Measurements from ENCODE around the gene SSRP1. TPM values are rescaled to one million over a fixed set of nuclear protein-coding genes. Genes with fewer than 3 reads are reported as not detected.

The SSRP1 gene
- total RNA-seq, 4 donors from 2014 or later: 70.0 to 86.5 (median 78.1) TPM

DNA sequence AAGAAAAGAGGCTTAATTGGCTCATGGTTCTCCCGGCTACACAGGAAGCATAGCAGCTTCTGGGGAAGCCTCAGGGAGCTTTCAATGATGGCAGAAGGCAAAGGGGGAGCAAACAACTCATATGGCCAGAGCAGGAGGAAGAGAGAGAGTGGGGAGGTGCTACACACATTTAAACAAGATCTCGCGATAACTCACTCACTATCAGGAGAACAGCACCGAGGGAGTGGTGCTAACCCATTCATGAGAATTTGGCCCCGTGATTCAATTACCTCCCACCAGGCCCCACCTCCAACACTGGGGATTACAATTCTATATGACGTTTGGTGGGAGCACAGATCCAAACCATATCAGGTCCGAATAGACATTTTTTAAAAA lies 57.0 kb downstream of the SSRP1 start:
- intact Hi-C loops (cut with DNase I): no loop called here
- H3K4me3 ChIP-seq (replicated peaks in 1 of 3): no peak overlapping the region
- H3K27me3 ChIP-seq: no peaks in the 10 kb centered on the region
- WGBS, 2 donors: 88 to 90% methylated on average over 7 of the region's 7 CpGs
- peaks cover 0 to 5% of the 10 kb centered on the region in 2 donors for H3K4me1 ChIP-seq
- DNase-seq: no peak
- TF ChIP-seq, protein P1, sequence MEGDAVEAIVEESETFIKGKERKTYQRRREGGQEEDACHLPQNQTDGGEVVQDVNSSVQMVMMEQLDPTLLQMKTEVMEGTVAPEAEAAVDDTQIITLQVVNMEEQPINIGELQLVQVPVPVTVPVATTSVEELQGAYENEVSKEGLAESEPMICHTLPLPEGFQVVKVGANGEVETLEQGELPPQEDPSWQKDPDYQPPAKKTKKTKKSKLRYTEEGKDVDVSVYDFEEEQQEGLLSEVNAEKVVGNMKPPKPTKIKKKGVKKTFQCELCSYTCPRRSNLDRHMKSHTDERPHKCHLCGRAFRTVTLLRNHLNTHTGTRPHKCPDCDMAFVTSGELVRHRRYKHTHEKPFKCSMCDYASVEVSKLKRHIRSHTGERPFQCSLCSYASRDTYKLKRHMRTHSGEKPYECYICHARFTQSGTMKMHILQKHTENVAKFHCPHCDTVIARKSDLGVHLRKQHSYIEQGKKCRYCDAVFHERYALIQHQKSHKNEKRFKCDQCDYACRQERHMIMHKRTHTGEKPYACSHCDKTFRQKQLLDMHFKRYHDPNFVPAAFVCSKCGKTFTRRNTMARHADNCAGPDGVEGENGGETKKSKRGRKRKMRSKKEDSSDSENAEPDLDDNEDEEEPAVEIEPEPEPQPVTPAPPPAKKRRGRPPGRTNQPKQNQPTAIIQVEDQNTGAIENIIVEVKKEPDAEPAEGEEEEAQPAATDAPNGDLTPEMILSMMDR (IDR thresholded peaks at IDR 0.05): no peak
- H3K9me3 ChIP-seq: no peaks in the 10 kb centered on the region
- no peaks in the 10 kb centered on the region for H3K36me3 ChIP-seq
- H3K27ac ChIP-seq: no peak overlapping the region

DNA sequence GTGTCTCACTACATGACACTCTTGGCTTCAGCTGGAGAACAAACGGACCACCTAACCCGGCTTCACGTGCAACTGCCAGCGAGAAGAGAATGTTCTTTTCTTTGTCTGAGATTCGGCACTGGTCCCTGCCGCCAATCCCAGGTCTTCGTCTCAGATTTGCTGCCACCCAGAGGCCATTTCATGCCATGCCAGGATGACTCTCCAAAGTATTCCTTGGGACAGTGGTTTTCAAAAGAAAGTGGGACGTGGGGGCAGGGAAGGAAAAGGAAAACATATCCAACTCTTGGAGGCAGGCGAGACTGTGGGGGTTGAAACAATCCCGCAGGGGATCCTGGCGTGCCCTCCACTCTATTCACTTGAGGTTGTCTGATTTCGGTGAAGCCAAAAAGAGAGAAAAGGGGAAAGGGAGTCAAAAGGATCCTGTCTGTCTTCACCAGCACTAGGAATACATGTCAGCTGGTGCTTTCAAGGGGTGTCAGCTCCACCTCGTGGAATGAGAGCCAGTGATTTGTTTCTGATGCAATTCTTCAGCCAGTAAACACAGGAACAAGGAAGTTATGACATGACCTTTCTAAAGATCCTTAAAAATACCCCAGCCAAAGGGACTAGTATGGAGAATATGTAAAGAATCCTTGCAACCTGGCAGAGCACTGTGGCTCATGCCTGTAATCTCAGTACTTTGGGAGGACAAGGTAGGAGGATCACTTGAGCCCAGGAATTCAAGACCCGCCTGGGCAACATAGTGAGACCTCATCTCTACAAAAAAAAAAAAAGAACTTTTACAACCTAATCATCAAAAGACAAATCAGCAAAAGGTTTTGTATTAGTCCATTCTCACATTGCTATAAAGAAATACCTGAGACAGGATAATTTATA lies 57.6 kb downstream of the SSRP1 start:
- intact Hi-C loops (cut with DNase I): no loop called here
- TF ChIP-seq, protein P1 (IDR thresholded peaks at IDR 0.05): peak; percentile 60 to 89 (median 73)
- TF ChIP-seq POLR2A (IDR thresholded peaks at IDR 0.05): no peak
- WGBS, 2 donors: 10 to 11% methylated on average over 14 of the region's 14 CpGs
- Histone ChIP-seq H3K9me3 (no peaks in the 10 kb centered on the region), H3K27me3 (no peaks in the 10 kb centered on the region), H3K36me3 (no peaks in the 10 kb centered on the region), H3K4me3 (replicated peaks in 1 of 3) (no peak overlapping the region), H3K4me1 (peaks cover 0 to 5% of the 10 kb centered on the region in 2 donors), H3K27ac (peak overlapping the region in 1 of 3 donors; percentile 43)
- peak; percentile 76 to 80 for DNase-seq

DNA sequence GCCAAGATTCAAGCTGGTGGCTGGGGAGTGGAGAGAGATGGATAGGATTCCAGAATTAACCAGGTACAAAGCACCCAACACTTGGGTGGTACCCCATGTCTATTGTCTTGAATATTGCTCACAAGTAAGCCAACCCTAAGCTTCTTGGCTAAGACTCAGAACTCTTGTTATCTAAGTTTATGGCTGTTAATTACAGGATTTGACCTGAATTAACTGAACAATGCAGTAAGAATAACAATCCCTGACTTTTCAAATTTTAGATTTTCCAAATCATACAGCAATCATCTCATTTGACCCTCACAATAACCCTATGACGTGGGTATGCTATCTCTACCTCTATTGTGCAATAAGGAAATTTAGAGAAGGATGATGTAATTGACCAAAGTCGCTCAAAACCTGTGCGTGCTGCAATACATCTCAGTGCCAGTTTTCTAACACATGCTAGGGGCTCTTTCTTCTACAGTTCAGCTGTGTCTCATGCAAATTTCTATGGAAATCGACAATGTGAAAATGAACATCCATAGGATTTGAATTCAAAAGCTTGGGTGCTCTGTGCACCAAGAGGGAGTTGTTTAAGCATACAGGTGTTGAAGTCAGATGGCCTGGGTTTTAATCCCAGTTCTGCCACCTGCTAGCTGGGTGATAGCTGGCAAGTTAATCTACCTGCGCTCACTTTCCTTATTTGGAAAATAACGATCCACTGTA lies 58.6 kb downstream of the SSRP1 start:
- no peak overlapping the region for H3K4me3 ChIP-seq (replicated peaks in 1 of 3)
- intact Hi-C loops (cut with DNase I): no loop called here

DNA sequence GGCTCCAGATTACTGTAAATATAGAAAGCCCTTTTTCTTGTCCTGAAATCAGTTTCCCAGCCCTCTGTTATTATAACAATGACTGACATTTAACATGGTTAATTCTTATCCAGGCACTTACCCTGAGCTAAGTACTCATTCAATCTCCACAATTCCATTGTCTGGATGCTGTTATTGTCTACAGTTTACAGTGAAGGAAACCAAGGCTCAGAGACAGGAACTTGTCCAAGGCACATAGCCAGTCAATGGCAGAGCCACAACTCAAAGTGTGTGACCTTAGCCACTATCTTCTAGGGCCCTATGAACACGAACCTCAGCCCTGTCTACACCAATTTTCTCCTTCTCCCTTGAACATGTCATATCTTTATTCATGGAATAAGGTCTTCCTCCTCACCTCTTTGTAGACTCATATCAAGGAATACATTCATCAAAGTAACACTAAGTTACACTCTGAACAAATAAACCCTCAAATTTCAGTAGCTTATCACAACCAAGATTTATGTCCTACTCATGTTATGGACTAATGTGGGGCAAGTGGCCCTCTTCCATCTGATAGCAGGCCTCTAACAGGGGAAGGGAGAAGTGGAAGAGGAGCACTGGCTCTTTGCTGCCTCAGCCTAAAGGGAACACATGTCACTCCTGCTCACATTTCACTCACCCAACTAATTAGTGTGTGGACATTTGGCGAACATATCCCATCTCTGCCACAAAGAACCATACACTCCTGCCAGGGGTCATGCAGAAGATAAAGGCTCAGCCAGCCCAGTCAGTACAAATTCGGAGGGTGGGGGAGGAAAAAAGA lies 59.3 kb downstream of the SSRP1 start:
- intact Hi-C loops (cut with DNase I): no loop called here
- H3K4me3 ChIP-seq (replicated peaks in 1 of 3): no peak overlapping the region
- WGBS, 2 donors: 79 to 87% methylated on average over 3 of the region's 3 CpGs
- H3K36me3 ChIP-seq: no peaks in the 10 kb centered on the region
- no peak overlapping the region for H3K27ac ChIP-seq
- DNase-seq: no peak
- TF ChIP-seq, protein P1 (IDR thresholded peaks at IDR 0.05): no peak
- no peak for TF ChIP-seq POLR2A (IDR thresholded peaks at IDR 0.05)
- no peaks in the 10 kb centered on the region for H3K9me3 ChIP-seq
- no peaks in the 10 kb centered on the region for H3K27me3 ChIP-seq
- peaks cover 0 to 5% of the 10 kb centered on the region in 2 donors for H3K4me1 ChIP-seq

More for the DNA sequence above, 58.6 kb downstream of the SSRP1 start:
- no peaks in the 10 kb centered on the region for H3K36me3 ChIP-seq
- TF ChIP-seq, protein P1 (IDR thresholded peaks at IDR 0.05): no peak
- TF ChIP-seq POLR2A (IDR thresholded peaks at IDR 0.05): no peak
- peaks cover 0 to 5% of the 10 kb centered on the region in 2 donors for H3K4me1 ChIP-seq
- H3K9me3 ChIP-seq: no peaks in the 10 kb centered on the region
- 72 to 73% methylated on average over 6 of the region's 6 CpGs for WGBS, 2 donors
- no peak for DNase-seq
- peak overlapping the region in 1 of 3 donors; percentile 43 for H3K27ac ChIP-seq
- H3K27me3 ChIP-seq: no peaks in the 10 kb centered on the region

Other genes with a start within 250 kb of the SSRP1 start
- gene LRRC55, start 153.9 kb downstream of the SSRP1 start, total RNA-seq: under 1 TPM in 2 of 4 donors, not detected in 2; 0.11 to 0.29 TPM
- 1 to 10 TPM; 4.4 to 6.1 (median 4.8) TPM for gene APLNR, start 98.6 kb downstream of the SSRP1 start, total RNA-seq
- 100 to 1,000 TPM in 1 of 4 donors, 10 to 100 TPM in 3; 52.3 to 106 (median 85.2) TPM for gene TNKS1BP1, start 10.9 kb downstream of the SSRP1 start, total RNA-seq
- not detected for gene P2RX3, start 2.5 kb upstream of the SSRP1 start, total RNA-seq
- not detected for gene PRG3, start 45.3 kb upstream of the SSRP1 start, total RNA-seq
- under 1 TPM in 3 of 4 donors, not detected in 1; 0.22 to 0.94 (median 0.71) TPM for gene PRG2, start 54.8 kb upstream of the SSRP1 start, total RNA-seq
- 100 to 1,000 TPM; 124 to 321 (median 218) TPM for gene SLC43A3, start 91.2 kb upstream of the SSRP1 start, total RNA-seq
- gene RTN4RL2, start 124.6 kb upstream of the SSRP1 start, total RNA-seq: 10 to 100 TPM; 11.2 to 27.6 (median 17.1) TPM
- 10 to 100 TPM; 20.3 to 64.1 (median 28.8) TPM for gene SLC43A1, start 179.8 kb upstream of the SSRP1 start, total RNA-seq
- 10 to 100 TPM; 29.8 to 43.7 (median 37.4) TPM for gene TIMM10, start 194.9 kb upstream of the SSRP1 start, total RNA-seq
- not detected for gene SMTNL1, start 201.7 kb upstream of the SSRP1 start, total RNA-seq
- 10 to 100 TPM; 30.8 to 41.7 (median 38.8) TPM for gene UBE2L6, start 231.8 kb upstream of the SSRP1 start, total RNA-seq

Data from thyroid gland (tissue), 4 donors.